GM21515 (cell line): Measurements from ENCODE around the gene TRRAP.

ENCODE experiments used
- ATAC-seq: cut with Tn5 transposase; IDR thresholded peaks from one replicate; pipeline ENCODE4 v1.9.1; 2021; ENCODE audit not compliant: unreplicated experiment

The TRRAP gene

DNA sequence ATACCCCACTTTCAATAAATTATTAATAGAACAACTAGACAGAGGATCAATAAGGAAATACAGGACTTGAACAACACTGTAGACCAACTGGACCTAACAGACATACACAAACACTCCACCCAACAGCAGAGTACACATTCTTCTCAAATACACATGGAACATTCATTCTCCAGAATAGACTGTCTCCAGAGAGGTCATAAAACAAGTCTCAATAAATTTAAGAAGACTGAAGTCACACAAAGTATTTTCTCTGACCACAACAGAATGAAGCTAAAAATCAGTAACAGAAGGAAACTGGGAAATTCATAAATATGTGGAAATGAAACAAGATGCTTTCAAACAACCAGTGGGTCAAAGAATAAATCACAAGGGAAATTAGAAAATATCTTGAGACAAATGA, 145.7 kb downstream of the TRRAP start:
- no peak for ATAC-seq

GRCh38 chr7:99027241-99027640, 148.9 kb downstream of the TRRAP start:
- no peak for ATAC-seq

DNA sequence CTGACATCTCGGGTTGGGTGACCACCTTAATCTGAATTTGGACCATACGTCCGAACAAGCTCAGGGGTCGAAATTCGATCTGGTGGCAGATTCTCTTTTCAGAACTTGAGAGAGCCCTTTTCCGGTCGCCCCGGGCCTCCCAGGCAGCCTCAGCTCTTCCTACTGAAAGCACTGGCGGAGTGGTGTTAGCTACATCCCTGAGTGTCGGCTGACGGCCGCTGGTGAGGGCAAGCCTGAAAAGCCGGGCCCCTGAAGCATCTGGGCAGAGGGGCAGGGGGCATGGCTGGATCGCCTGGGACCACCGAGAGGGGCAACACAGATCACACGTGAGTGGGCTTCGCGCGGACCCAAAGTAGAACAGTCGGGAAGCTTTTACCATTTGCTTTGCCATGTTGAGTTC, 149.5 kb downstream of the TRRAP start:
- no peak for ATAC-seq

DNA sequence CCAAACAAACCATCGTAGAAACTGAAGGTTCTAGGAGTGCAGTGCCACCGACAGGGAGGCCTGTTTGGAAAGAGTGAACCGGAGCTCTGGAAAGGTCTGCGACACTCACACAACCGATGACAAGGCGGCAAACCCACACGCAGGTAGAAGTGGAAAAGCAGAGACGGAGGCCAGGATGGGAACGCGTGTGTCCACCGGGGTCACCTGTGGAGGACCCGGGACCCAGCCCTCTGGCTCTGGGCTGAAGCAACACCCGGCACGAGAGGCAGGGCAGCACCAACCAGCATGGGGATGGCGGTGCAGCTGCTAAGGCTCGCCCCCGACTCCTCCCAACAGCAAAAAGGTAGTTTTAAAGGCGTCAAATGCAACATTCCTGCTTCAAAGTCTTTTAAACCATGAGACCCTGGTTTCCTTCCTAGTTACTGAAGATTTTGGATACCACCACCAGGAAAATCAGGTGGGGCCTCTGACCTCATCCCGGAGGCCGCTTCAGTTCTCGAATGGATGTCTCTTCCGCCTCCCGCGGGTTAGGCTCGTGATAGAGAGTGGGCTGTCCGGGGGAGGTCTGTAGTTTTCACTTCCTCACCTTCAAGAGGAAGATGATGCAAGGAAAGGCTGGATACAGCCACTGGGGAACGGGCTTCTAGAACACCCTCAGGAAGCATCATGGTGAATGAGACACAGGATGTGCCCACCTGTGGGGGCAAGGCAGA, 150.1 kb downstream of the TRRAP start:
- no peak for ATAC-seq

DNA sequence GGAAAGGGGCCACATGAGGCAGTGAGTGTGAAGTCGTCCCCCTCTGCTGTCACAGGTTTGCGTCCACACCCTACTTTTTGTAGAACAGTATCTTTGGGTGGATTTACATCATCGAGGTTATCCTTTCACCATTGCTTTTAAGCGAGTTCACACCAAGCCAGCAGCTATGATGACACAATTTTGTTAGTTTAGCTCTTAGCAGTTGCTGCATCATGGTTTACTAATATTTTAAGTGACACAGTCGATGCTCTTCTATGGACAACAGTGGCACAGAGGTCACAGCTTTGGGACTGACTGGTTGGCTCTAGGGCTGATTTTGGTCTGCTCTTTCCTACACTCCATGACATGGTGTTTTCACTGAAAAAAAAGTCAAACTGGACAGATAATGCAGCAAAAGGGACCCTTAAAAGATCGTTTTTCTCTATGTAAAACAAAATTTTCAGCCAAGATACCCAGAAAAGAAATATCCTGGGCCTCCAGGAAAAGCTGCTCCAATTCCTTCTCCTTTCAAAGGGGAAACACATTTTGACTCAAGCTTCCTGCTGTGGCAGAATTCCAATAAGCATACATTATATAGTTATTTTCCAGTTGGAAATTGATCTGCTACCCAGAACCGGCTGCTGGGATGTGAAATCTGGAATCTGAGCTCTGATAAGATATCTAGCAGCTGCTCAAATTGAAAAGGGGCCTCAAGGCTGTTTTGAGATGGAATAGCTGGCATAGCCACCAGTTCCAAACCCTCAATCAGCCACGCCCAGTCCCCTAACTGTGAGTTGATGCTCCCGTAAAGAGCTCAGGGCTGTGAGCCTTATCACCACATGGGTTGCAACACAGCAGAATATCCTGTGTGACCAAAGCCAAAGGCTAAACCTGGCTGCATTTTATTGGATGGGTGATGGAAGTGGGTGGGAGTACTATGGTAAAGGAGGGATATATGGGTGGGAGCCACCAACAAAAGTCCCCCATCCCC, 151.4 kb downstream of the TRRAP start:
- ATAC-seq = no peak

- ATAC-seq = no peak
Measured at GRCh38 chr7:99030457-99030856, 152.1 kb downstream of the TRRAP start.

- no peak for ATAC-seq
Measured at GRCh38 chr7:99030951-99031350, 152.6 kb downstream of the TRRAP start.

DNA sequence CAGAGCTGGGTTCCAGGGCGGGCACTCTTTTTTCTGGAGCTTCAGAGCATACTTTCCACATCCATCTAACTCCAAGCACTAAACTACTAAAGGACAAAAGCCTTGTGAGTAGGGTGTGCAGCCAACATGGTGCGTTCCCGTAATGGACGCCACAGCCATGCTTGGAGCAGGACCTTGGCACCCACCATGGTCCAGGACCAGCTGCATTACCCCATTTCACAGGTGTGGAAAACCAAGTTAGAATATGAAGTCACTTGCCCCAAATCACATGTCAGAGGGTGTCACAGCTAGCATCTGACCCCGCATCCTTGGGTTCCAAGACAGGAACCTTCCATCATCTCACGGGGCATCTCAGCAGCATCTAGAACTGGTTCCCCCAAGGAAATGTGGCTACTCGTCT, 153.2 kb downstream of the TRRAP start:
- no peak for ATAC-seq

DNA sequence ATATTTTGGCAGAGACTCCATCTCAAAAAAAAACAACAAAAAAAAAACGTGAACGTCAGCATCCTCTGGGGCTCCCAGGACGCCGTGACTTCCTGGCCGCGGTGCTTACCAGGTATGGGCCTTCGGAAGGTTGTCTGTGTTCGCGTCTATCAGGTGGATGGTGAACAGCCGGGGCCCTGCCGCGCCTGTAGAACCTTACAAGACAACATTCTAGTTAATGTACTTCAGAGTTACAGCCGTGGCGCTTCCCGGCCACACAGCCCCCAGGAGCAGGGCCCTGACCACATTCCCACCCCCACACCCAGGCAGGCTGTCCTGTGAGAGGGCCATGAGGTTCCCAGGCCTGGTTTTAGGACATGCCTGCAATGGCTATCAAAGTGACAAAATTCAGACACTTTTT, 154.6 kb downstream of the TRRAP start:
- no peak for ATAC-seq

GRCh38 chr7:99033765-99034164, 155.4 kb downstream of the TRRAP start:
- ATAC-seq = no peak

DNA sequence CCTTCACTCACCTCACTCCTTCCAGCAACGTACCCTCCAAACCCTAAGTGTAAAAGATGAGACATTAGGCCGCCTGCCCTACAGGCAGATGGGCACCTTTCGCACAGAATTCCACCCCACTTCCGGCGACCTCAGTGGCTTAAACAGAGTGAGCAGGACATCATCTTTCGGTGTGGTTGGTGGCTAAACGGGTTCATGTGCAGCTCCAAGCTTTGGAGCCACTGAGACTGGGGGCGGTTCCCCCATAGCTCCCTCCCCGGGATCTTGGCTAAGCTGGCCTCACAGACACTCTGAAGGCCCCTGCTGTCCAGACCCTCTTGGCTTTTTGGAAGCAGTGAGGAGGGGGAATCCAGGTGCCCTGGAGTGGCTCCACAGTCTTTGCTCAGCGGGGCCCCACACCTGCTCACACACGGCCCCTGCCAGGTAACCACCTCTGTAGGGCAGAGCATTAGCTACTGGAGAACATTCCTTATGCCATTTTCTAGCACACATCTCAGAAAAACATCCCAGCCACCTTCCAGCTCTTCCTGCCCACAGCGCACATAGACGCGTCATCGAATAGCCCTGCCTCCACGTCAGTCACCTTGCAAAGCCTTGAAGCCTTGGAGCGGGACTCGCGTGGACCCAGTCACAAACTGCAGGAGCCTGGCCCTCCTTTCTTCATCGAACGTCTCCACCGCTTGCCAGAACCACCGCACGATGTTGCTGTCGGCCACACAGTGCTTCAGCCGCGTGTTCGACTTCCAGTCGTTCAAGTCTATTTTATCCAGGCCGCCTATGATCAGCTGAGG, 156.8 kb downstream of the TRRAP start:
- no peak for ATAC-seq

DNA sequence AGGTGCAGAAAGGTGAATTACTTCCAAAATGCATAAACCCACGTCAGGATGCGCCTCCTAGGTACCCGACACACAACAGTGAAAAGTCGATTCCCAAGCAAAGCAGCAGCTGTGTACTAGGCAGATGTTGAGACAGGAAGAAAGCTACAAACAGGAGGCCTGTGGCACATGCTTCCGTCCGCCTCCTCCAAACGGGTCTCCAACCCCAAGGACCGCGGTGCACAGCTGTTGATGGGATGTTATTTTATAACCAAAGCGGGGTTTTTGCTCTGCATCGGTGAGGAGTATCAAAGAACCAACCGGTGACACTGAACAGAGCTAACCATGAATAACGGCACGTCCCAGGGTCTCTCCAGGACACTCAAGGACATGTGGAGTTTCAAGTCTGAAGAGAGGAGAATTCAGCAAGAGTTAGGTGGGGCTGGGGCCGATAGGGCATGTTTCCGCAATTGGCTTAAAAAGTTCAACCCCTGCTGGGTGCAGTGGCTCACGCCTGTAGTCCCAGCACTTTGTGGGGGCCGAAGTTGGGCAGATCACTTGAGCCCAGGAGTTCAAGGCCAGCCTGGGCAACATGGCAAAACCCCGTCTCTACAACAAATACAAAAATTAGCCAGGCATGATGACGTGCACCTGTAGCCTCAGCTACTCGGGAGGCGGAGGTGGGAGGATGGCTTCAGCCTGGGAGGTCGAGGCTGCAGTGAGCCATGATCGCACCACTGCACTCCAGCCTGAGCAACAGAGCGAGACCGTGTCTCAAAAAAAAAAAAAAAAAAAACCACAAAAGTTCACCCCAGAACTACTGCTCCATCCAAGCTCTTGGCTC, 157.6 kb downstream of the TRRAP start:
- no peak for ATAC-seq

DNA sequence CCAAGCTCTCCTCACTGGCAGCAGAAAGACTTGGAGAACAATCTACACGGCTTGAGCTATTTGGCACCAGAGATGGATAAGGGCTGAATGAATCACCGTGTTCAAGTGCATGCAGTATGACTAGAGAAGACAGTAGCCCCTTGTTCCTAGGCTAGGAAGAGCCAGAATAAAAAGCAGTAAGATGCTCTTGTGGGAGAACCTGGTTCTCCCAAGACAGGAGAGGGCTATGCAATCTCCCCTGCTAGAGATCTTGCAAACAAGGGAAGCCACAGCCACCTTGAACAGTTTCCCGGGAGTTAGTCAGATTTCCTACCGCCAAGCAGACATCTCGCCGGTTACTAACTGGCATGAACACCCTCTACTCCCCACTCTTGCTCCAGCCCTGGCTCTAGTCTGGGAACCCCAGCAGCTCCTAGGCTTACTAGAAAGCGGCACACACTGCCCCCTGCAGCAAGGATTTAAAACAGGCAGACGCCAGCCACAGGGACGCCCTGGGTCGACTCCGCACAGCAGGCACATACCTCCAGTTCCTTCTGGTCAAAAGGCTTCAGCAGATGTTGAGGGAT, 158.3 kb downstream of the TRRAP start:
- no peak for ATAC-seq

- ATAC-seq = no peak
Measured at GRCh38 chr7:99037327-99037940, 159.1 kb downstream of the TRRAP start.

DNA sequence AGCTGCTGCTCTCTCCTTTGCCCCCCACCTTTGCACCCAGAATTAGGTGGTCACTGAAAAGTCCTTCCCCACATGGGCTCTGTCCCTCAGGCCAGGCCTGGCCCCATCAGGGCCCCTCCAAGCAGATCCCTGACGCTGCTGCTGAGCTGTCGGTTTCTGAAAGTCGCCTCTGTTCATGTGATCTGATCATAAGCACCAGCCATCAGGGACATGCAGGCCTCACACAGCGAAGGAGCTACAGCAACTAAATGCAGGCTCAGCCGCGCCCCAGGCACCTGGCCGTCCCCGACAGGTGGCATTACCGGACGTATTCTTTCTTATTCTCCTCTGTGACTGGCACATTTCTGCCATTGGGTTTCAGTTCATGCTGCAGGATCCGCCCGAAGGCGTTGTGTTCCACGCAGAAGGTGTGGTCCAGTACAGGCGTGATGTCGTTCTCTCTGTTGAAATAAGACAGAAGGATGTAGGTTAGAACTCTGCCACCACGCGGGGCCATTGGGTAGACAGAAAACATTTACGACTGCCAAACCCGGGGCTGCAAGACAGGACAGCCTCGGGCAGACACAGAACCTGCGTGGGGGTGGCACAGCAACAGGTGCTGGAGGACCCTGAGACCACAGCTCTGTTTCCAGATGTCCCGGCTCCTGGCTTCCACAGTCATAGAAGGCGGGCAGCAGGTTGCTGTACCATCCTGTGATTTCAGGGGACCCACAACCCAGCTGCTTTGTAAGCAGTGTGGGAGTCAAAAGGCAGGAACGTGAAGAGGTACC, 159.9 kb downstream of the TRRAP start:
- no peak for ATAC-seq

DNA sequence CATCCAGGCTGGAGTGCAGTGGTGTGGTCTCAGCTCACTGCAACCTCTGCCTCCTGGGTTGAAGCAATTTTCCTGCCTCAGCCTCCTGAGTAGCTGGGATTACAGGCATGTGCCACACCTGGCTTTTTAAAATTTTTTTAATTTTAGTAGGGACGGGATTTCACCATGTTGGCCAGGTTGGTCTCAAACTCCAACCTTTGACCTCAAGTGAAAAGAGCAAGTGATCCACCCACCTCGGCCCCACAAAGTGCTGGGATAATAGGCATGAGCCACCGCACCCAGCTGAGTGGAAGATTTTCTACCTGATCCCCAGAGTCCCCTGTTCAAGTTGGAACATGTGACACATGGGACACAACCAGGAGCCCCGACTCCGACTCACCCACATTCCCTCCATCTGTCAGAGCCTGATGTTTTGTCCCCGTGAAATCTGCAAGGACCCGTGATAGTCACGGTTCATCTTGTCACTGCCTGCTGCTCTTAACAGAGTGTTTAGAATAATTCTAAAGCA, 161.1 kb downstream of the TRRAP start:
- ATAC-seq = no peak

DNA sequence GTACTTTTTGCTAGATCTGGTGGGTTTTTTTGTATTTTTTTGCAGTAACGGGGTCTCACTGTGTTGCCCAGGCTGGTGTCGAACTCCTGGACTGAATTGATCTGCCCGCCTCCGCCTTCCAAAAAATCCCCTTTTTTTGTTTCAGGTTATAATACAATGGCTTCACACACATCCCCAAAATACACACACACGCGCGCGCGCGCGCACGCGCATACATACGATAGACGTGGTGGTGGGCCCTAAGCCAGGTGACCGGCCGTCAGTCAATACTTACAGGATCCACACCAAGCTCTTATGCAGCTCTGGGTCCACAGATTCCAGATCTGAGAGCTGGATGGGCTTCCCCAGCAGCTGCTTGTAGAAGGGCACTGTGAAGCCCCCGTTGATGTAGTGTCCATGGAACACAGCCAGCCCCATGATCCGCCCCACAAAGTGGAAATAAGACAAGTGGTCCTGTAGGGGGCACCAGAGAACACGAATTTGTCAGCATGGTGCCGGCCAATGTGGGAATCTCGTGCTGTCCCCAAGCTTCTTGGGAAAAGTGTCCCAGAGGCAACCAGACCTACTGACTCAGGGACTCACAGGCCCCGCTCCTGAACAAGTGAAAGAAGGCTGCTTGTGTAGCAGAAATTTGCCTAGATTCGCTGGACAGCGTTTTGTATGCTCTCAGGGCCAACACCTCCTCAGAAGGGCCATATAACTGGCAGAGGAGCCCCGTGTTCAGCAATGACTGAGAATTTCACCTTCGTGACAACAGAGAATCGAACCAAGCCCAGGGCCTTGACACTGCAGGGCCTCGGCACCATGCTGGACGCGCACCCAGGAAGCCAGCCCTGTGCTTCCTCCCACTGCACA, 162.0 kb downstream of the TRRAP start:
- ATAC-seq = no peak

GRCh38 chr7:99041526-99041925, 163.2 kb downstream of the TRRAP start:
- no peak for ATAC-seq
